ENCODE results near the gene TSKU.

DNA sequence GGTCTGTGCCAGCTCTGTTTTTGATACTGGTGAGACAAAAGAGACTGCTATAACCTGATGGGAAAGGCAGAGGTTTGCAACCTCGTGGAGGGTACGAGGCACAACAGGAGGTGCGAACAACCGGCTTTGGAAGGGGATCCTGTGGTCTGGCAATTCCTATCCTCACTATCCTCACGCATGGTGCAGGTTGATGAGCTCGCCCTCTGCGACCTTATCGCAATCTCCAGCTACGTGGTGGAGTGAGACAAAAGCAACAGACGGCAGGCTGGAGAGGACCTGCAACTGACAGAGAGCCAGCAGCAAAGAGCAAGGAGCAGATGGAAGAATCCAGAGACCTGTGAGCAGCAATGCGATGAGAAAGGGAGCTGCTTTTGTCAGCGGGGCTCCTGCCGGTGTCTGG is 47.3 kb upstream of the TSKU start:
- TF ChIP-seq TAF1 (IDR thresholded peaks at IDR 0.05; ENCODE audit: low read depth) (no peak), EGR1 (IDR thresholded peaks at IDR 0.05) (no peak), YY1 (IDR thresholded peaks at IDR 0.05; ENCODE audit: low read depth) (no peak), CEBPB (IDR thresholded peaks at IDR 0.05) (no peak), RAD21 (IDR thresholded peaks at IDR 0.05; ENCODE audit: low read depth) (no peak), EP300 (IDR thresholded peaks at IDR 0.05; ENCODE audit: borderline replicate concordance) (no peak), NFIC (IDR thresholded peaks at IDR 0.05) (no peak)
- TF ChIP-seq, protein P1, sequence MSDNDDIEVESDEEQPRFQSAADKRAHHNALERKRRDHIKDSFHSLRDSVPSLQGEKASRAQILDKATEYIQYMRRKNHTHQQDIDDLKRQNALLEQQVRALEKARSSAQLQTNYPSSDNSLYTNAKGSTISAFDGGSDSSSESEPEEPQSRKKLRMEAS (IDR thresholded peaks at IDR 0.05): no peak
